ENCODE data around the gene MLYCD.

Gene MLYCD

GRCh38 chr16:83971165-83972130 is 72.5 kb downstream of the MLYCD start:
- DNase-seq: no peak

DNA sequence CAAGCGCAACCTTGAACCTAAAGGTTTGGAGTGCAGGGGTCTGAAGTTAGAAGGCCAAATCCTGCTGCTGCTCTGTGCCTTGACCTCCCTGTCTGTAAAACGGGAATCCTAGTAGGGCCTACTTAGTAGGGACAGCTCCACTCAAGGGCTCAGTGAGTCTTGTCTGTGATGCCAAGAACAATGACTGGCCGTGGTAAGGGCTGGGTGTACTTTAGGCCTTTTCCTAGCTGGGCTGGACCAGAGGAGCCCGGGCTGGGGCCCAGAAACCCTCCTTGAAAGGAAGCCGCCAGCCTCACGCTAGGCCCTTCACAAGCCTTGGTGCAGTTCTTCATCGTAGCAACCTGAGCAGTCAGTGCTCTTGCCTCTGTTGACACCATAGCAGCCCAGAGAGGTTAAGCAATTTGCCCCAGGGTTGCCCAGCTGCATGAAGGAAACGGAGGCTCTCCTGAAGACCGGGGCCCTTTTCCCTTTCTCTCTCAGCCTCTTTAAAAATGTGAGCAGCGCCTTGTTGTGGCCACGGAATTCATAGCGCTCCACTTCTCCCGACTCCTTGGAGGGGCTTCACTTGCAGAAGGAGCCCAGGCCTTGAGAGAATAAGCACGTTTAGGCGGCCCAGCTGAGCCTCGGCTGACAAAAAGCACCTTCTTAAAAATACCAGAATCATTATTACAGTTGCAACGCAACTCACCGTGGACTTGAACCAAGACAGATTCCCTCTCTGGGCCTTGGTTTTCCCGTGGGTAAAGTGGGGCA is 73.5 kb downstream of the MLYCD start:
- DNase-seq: no peak

DNA sequence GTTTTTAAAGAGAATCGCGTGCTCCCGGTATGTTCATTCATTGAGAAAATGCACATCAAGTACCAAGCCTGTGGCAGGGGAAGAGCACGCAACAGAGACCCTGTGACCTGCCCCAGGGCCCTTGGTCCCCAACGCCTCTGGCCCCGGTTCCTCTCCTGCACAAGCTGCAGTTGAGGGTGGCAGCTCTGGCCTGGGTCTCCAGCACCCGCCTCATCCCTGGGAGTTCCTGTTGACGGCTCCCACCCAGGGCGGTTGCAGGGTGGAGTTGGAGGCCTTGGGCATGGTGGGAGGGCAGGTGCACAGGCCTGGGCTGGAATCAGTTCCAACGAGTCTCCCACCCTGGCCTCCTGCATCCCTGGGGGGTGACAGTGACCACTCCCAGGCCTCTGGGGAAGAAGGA is 74.2 kb downstream of the MLYCD start:
- no peak for DNase-seq

DNA sequence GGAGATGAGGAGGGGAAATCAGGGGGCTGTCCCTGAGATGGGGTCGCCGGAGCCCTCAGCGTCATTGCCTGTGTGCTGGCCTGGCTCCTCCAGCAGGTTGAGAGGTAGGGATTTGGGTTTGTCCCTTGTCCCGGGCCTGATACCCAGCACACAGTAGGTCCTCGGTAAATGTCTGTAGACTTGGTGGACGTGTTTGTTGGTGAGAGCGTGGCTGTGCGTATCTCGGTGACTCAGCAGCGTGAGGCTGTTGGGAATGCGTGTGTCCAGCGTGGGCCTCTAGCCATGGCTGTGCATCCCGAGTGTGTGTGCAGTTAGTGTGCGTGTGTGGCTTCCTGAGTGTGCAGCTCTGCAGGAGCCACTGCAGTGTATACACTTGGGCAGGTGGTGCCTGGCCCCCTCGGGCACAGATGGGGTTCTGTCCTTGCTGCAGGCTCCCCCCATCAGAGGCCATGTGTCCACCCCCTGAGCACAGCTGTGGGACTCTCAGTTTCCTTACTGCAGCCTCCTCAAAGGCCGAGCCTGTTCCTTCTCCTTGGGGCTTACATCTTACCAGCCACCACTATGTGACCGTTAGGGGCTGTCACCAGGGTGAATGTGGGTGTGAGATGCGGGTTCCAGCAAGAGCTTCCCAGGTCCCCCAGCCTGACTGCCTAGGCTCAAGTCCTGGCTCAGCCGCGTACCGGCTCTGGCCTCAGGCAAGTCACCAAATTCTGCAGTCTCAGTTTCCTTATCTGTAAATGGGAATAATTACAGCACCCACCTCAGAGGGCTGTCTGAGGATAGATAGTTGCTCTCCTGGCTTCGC is 74.9 kb downstream of the MLYCD start:
- no peak for DNase-seq

- DNase-seq: no peak
Measured at GRCh38 chr16:83974475-83974874, 75.6 kb downstream of the MLYCD start.

GRCh38 chr16:83975590-83976260 is 76.8 kb downstream of the MLYCD start:
- no peak for DNase-seq

Data from fibroblast of skin of abdomen (primary cell).